Activated B cell treated with CpG ODN at 0.5 μM for 24 hours (primary cell): ENCODE measurements around the gene EPHA6. TPM values are rescaled to one million over a fixed set of nuclear protein-coding genes. Genes with fewer than 3 reads are reported as not detected.

Experiments used
- ATAC-seq: fragments of 200-7000 bp; cut with Tn5 transposase; one replicate; pipeline ENCODE4 v1.10.0; 2021; ENCODE audit warnings: low read depth, mild to moderate bottlenecking, moderate library complexity
- CTCF ChIA-PET: fragments of 350-600 bp; sonication (Branson Sonifier 250); formaldehyde crosslinking; loops from one replicate; lab custom pipeline; 2021; ENCODE audit warnings: antibody characterized with exemption; lab: Charles Lee
- POLR2A ChIA-PET: fragments of 350-600 bp; sonication (Branson Sonifier 250); formaldehyde crosslinking; loops from one replicate; lab custom pipeline; 2021; ENCODE audit warnings: antibody characterized with exemption; lab: Charles Lee
- DNase-seq: peaks from one replicate; pipeline ENCODE4 v3.0.0; 2022
- H3K27ac Mint-ChIP-seq: one replicate; pipeline ENCODE4 v1.8.0; 2020; ENCODE audit warnings: mixed read lengths
- H3K27me3 Mint-ChIP-seq: one replicate; pipeline ENCODE4 v1.8.0; 2021; ENCODE audit warnings: mixed read lengths
- H3K36me3 Mint-ChIP-seq: one replicate; pipeline ENCODE4 v1.8.0; 2021; ENCODE audit warnings: low read depth, mixed read lengths
- H3K4me1 Mint-ChIP-seq: one replicate; pipeline ENCODE4 v1.8.0; 2021; ENCODE audit warnings: mixed read lengths
- H3K4me3 Mint-ChIP-seq: one replicate; pipeline ENCODE4 v1.8.0; 2020; ENCODE audit warnings: mild to moderate bottlenecking, mixed read lengths
- H3K9me3 Mint-ChIP-seq: one replicate; pipeline ENCODE4 v1.8.0; 2020; ENCODE audit warnings: mixed read lengths
- intact Hi-C: fragments of 100-400 bp; cut with micrococcal nuclease; formaldehyde crosslinking; loops from one replicate; pipeline ENCODE4 v1.15.1; 2024
- total RNA-seq: library from RNA; stranded (reverse); gene quantifications from 2 replicates; pipeline ENCODE4 v1.2.3, GENCODE V29; 2022
- TF ChIP-seq, protein P1 (sequence below): fragments of 200-600 bp; IDR thresholded peaks from one replicate; pipeline ENCODE4 v1.8.0; 2022; ENCODE audit warnings: antibody characterized with exemption, mild to moderate bottlenecking

The EPHA6 gene
- total RNA-seq, 1 donor from 2014 or later, result not detected

DNA sequence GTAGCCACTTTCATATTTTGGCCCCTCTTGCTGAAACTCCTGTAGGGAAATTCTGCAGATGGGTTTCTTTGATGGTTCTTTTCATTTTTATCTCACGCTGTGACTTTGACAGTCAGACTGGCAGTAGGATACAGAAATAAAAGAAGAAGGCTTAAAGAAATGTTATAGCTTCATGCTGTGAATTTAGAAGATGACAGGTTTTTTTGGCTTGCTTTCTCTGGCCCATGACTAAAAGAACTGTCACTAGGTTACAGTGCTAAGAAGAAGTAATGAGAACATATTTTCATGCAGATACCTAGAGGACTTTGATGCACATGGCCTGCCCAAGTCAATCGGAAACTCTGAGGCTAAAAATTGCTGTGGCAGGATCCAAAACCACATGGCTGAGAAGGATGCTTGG, 334.5 kb downstream of the EPHA6 start:
- ChIA-PET POLR2A (no interaction called here), CTCF (no interaction called here)
- Mint-ChIP-seq H3K4me3 (no peak overlapping the region), H3K4me1 (no peaks in the 10 kb centered on the region), H3K27ac (no peak overlapping the region), H3K36me3 (no peaks in the 10 kb centered on the region), H3K9me3 (no peaks in the 10 kb centered on the region), H3K27me3 (no peaks in the 10 kb centered on the region)
- no peak for DNase-seq
- intact Hi-C loops, result no loop called here
- TF ChIP-seq, protein P1, sequence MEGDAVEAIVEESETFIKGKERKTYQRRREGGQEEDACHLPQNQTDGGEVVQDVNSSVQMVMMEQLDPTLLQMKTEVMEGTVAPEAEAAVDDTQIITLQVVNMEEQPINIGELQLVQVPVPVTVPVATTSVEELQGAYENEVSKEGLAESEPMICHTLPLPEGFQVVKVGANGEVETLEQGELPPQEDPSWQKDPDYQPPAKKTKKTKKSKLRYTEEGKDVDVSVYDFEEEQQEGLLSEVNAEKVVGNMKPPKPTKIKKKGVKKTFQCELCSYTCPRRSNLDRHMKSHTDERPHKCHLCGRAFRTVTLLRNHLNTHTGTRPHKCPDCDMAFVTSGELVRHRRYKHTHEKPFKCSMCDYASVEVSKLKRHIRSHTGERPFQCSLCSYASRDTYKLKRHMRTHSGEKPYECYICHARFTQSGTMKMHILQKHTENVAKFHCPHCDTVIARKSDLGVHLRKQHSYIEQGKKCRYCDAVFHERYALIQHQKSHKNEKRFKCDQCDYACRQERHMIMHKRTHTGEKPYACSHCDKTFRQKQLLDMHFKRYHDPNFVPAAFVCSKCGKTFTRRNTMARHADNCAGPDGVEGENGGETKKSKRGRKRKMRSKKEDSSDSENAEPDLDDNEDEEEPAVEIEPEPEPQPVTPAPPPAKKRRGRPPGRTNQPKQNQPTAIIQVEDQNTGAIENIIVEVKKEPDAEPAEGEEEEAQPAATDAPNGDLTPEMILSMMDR, result no peak
- ATAC-seq, result no peak

DNA sequence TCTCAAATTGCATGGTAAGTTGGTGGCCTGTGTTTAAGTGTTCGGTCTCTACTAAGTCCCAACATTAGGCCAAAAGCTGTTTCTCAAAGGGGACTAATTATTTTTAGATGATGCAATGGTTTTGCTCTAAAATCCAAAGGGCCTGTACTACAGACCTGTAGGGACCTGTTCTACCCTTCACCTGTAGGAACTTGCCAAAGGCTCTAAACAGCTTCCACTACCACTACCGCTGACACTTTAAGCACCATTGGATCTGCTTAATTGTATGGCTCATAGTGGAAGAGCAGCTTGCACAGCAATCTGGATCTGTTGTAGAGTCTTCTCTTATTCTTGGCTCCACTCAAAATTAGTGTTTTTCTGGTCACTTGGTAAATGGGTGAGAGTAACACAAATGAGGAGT, 346.8 kb downstream of the EPHA6 start:
- no peak for ATAC-seq

DNA sequence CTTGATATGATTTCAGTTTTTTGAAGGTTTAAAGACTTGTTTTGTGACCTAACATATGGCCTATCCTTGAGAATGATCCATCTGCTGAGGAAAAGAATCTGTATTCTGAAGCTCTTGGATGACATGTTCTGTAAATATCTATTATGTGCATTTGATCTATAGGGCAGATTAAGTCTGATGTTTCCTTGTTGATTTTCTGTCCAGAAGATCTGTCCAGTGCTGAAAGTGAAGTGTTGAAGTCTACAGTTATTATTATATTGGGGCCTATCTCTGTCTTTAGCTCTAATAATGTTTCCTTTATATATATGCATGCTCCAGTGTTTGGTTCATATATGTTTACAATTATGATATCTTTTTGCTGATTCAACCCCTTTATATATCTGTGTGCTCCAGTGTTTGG, 362.8 kb downstream of the EPHA6 start:
- Mint-ChIP-seq H3K27me3 (no peaks in the 10 kb centered on the region), H3K4me3 (no peak overlapping the region), H3K36me3 (no peaks in the 10 kb centered on the region), H3K9me3 (peaks cover 33% of the 10 kb centered on the region), H3K4me1 (no peaks in the 10 kb centered on the region), H3K27ac (no peak overlapping the region)
- intact Hi-C loops, result no loop called here
- ChIA-PET POLR2A (no interaction called here), CTCF (no interaction called here)
- TF ChIP-seq, protein P1, result no peak
- ATAC-seq (no peak), DNase-seq (no peak)

More for the DNA sequence above, 346.8 kb downstream of the EPHA6 start:
- Mint-ChIP-seq H3K4me3 (no peak overlapping the region), H3K9me3 (peaks cover 5% of the 10 kb centered on the region), H3K36me3 (no peaks in the 10 kb centered on the region), H3K4me1 (no peaks in the 10 kb centered on the region), H3K27me3 (no peaks in the 10 kb centered on the region), H3K27ac (no peak overlapping the region)
- TF ChIP-seq, protein P1, result no peak
- DNase-seq, result no peak
- ChIA-PET POLR2A (no interaction called here), CTCF (no interaction called here)
- intact Hi-C loops, result no loop called here

DNA sequence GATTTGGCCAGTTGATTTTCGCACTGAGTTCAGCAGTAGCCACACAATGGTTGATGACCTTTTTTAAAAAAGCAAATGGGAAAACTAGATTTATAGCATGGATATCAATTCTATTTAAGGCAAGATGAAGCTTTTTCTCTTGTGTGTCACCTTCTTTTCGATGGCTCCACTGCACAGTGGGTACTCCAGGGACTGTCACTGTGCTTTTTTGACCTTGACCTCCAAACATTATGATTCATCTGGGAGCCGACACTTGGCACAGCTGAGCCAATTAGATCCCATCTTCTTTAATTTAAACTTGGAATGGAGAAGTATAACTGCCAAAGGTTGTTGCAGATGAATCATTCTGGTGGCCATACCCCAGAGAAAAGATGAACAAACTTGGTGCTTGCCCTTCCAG, 367.3 kb downstream of the EPHA6 start:
- Mint-ChIP-seq H3K9me3 (peaks cover 22% of the 10 kb centered on the region), H3K4me3 (no peak overlapping the region), H3K27me3 (no peaks in the 10 kb centered on the region), H3K4me1 (no peaks in the 10 kb centered on the region), H3K36me3 (no peaks in the 10 kb centered on the region), H3K27ac (no peak overlapping the region)
- CTCF ChIA-PET, result no interaction called here
- TF ChIP-seq, protein P1, result no peak
- POLR2A ChIA-PET, result no interaction called here
- intact Hi-C loops, result no loop called here
- ATAC-seq, result no peak
- DNase-seq, result no peak

DNA sequence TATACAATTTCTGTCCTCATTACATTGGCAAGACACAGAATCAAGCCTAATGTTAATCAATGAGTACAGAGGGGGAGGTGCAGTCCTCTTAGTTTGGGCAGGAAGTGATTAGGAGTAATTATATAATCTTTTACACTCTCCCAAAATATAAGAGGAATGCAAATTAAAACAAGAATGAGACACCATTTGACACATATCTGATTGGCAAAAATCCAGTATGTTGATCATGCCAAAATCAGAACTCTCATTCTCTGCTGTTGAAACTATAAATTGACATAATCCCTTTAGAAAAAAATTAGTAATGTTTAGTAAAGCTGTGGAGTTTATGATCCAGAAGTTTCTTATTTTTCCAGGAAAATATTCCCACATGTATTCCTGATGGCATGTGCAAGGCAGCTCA, 373.4 kb downstream of the EPHA6 start:
- intact Hi-C loops, result no loop called here

More for the DNA sequence above, 373.4 kb downstream of the EPHA6 start:
- Mint-ChIP-seq H3K27ac (no peak overlapping the region), H3K36me3 (no peaks in the 10 kb centered on the region), H3K4me1 (no peaks in the 10 kb centered on the region), H3K4me3 (no peak overlapping the region), H3K9me3 (no peaks in the 10 kb centered on the region), H3K27me3 (no peaks in the 10 kb centered on the region)
- ATAC-seq (no peak), DNase-seq (no peak)
- CTCF ChIA-PET, result no interaction called here
- TF ChIP-seq, protein P1, result no peak
- POLR2A ChIA-PET, result no interaction called here
